K562 (cell line): ENCODE measurements around the gene ZNF736. TPM values are rescaled to one million over a fixed set of nuclear protein-coding genes. Genes with fewer than 3 reads are reported as not detected.
"Not testable (repeated sequence)": the region's sequence is repeated elsewhere in the genome, so short reads cannot be mapped to it uniquely, and the experiment has no call there.

Experiments
- ATAC-seq: fragments of 200-7000 bp; cut with Tn5 transposase; 3 replicates; pipeline ENCODE4 v1.9.1; 2020; ENCODE audit warnings: moderate library complexity
- BruUV-seq: library from RNA; stranded (reverse); fragments of 400-500 nt; replicated peaks from 2 replicates; lab custom pipeline; 2021; lab: Mats Ljungman, UMichigan
- CTCF ChIA-PET: fragments of 300-600 bp; formaldehyde crosslinking; extraction: SDS; loops from one replicate; lab custom pipeline; 2021; ENCODE audit warnings: low intra/inter-chr PET ratio; lab: Yijun Ruan, JAX
- POLR2A ChIA-PET: fragments of 300-600, 350-650 bp; sonication (Branson Sonifier 250); formaldehyde crosslinking; extraction: SDS; loops from one replicate; lab custom pipeline; 2021; ENCODE audit warnings: antibody characterized with exemption, inconsistent platforms; lab: Yijun Ruan, JAX
- DNase-seq, 4 experiments: peaks; one replicate each; pipeline versions ENCODE4 v3.0.0 to v3.0.0-alpha.2; 2011 to 2018; ENCODE audit warnings: low spot score in 3 of 4, mixed read lengths in 3 of 4; ENCODE audit errors: extremely low read depth in 1 of 4
- FAIRE-seq: peaks from 2 replicates; lab custom pipeline; 2011; peaks lifted over from hg19 to GRCh38; lab: Jason Lieb, UNC
- H2AFZ ChIP-seq: 2 replicates; pipeline ENCODE4 v1.6.0; 2011; ENCODE audit warnings: low read depth, low read length, control low read depth, inconsistent platforms
- H3K27ac ChIP-seq: fragments of 200-600 bp; 3 replicates; pipeline ENCODE4 v1.8.0; 2011; ENCODE audit warnings: low read depth, mild to moderate bottlenecking, control low read depth, inconsistent platforms, low read length, moderate library complexity, mixed read lengths; ENCODE audit errors: extremely low read depth
- H3K27me3 ChIP-seq, 2 experiments: fragments of 300-600 bp in 1 of 2; 2 replicates in 1 of 2; 3 replicates in 1 of 2; pipeline versions ENCODE4 v1.6.0 to v1.8.0; 2011; ENCODE audit warnings: inconsistent platforms in 2 of 2, low read length in 2 of 2, mild to moderate bottlenecking in 1 of 2, mixed read lengths in 1 of 2, moderate library complexity in 1 of 2; ENCODE audit not compliant: control insufficient read depth in 2 of 2, insufficient read depth in 2 of 2
- H3K36me3 ChIP-seq: fragments of 300-600 bp; 3 replicates; pipeline ENCODE4 v1.8.0; 2011; ENCODE audit warnings: mild to moderate bottlenecking, low read length, inconsistent platforms; ENCODE audit not compliant: control insufficient read depth, insufficient read depth
- H3K4me1 ChIP-seq, 2 experiments: fragments of 200-600 bp in 1 of 2; replicated peaks in 1 of 2; 2 replicates in 1 of 2; 3 replicates in 1 of 2; pipeline versions ENCODE4 v1.5.1 to v1.8.0; 2011; ENCODE audit warnings: inconsistent platforms in 2 of 2, low read length in 2 of 2, mild to moderate bottlenecking in 1 of 2, mixed read lengths in 1 of 2, moderate library complexity in 1 of 2; ENCODE audit not compliant: control insufficient read depth in 2 of 2, insufficient read depth in 2 of 2
- H3K4me2 ChIP-seq: 2 replicates; pipeline ENCODE4 v1.6.1; 2011; ENCODE audit warnings: low read length, control low read depth, inconsistent platforms, mixed read lengths; ENCODE audit not compliant: insufficient read depth
- H3K4me3 ChIP-seq: fragments of 200-600 bp; sonication (generic), shearing (Covaris generic); 2 replicates; pipeline ENCODE4 v1.5.1; 2016; ENCODE audit warnings: control low read depth, inconsistent platforms
- H3K79me2 ChIP-seq: fragments of 200-600 bp; 3 replicates; pipeline ENCODE4 v1.8.0; 2011; ENCODE audit warnings: low read length, inconsistent platforms; ENCODE audit not compliant: control insufficient read depth, insufficient read depth
- H3K9ac ChIP-seq, 2 experiments: 2 replicates each; pipeline versions ENCODE4 v1.6.0 to v1.6.1; 2011; ENCODE audit warnings: low read depth in 2 of 2, low read length in 2 of 2, control low read depth in 1 of 2, inconsistent platforms in 1 of 2, mild to moderate bottlenecking in 1 of 2, mixed read lengths in 1 of 2; ENCODE audit not compliant: insufficient read depth in 1 of 2
- H3K9me1 ChIP-seq: one replicate; pipeline ENCODE4 v1.6.0; 2011; ENCODE audit warnings: inconsistent platforms, mild to moderate bottlenecking, low read length, moderate library complexity; ENCODE audit not compliant: control insufficient read depth, insufficient read depth
- H3K9me3 ChIP-seq: replicated peaks from 2 replicates; pipeline ENCODE4 v1.5.1; 2011; ENCODE audit warnings: low read depth, low read length, inconsistent platforms; ENCODE audit not compliant: control insufficient read depth, insufficient read depth
- H4K20me1 ChIP-seq: replicated peaks from 2 replicates; pipeline ENCODE4 v1.6.1; 2011; ENCODE audit warnings: low read length, inconsistent platforms, mixed read lengths; ENCODE audit not compliant: control insufficient read depth, insufficient read depth
- ZNF274 ChIP-seq: IDR thresholded peaks from 2 replicates; pipeline ENCODE4 v1.6.1; 2011; ENCODE audit warnings: low read depth, mild to moderate bottlenecking, low read length, moderate library complexity, borderline replicate concordance
- WGBS: fragments of 100-300 bp; shearing (Covaris generic); methylation state at CpG from one replicate; pipeline ENCODE4 v1.1.6; 2016; ENCODE audit warnings: low coverage, mixed read lengths; ENCODE audit not compliant: insufficient coverage; ENCODE audit errors: missing lambda C conversion rate; 5-methylcytosine and 5-hydroxymethylcytosine counted together
- in situ Hi-C: fragments of 300-500 bp; cut with MboI; formaldehyde crosslinking; loops from 4 replicates; pipeline ENCODE4 v1.15.0; 2018; ENCODE audit warnings: inconsistent platforms, mixed read lengths
- intact Hi-C: fragments of 100-400 bp; cut with micrococcal nuclease; formaldehyde crosslinking; loops from 2 replicates; pipeline ENCODE4 v1.14.2; 2022
- polyA plus RNA-seq, 8 experiments: library from polyadenylated mRNA; depleted of rRNA in 4 of 8; stranded (reverse) in 5 of 8; unstranded in 3 of 8; fragments of >200 nt; fragmentation: Nextera tagmentation in 2 of 8; fragmentation: Illumina TruSeq in 1 of 8; extraction: Ambion mirVana in 2 of 8; extraction: Trizol in 1 of 8; gene quantifications; 2 replicates each; pipeline versions ENCODE4 v1.2.1 to v1.2.3, GENCODE V29; 2011 to 2014; ENCODE audit warnings: inconsistent platforms in 1 of 8, missing spikeins in 1 of 8
- total RNA-seq, 7 experiments: library from RNA; depleted of rRNA in 6 of 7; stranded (reverse); fragments of >200 nt in 6 of 7; fragmentation: Illumina TruSeq in 2 of 7; extraction: Trizol in 2 of 7; gene quantifications; 2 replicates each; pipeline versions ENCODE4 v1.2.1 to v1.2.3, GENCODE V29; 2011 to 2021; ENCODE audit warnings: low replicate concordance in 1 of 7

Gene ZNF736
- total and polyA plus RNA-seq, 9 of the 15 experiments (the other 6 are each of a cell fraction or from before 2014, with no cell fraction given): 2.7 to 15.6 (median 7.6) TPM

GRCh38 chr7:64324166-64324565 lies 10.4 kb downstream of the ZNF736 start:
- H2AFZ ChIP-seq, BruUV-seq, FAIRE-seq, intact Hi-C loops, H3K4me2 ChIP-seq, DNase-seq, H3K9ac ChIP-seq, H3K27me3 ChIP-seq, in situ Hi-C loops, H3K36me3 ChIP-seq, H3K27ac ChIP-seq, ATAC-seq, CTCF ChIA-PET, H3K4me1 ChIP-seq, H3K9me1 ChIP-seq, H4K20me1 ChIP-seq, H3K4me3 ChIP-seq, H3K9me3 ChIP-seq: not testable (repeated sequence)
- H3K79me2 ChIP-seq: peaks cover 18% of the 10 kb centered on the region; the same call in 2 of the 3 replicates
- POLR2A ChIA-PET: interaction anchor here (0.6 to 1.4 kb wide), 3 partner anchors 10 to 121 kb away, joined by 3 to 11 read pairs (median 4); partner anchors contain the start of gene ZNF736
- WGBS: 15% methylated on average over 3 of the region's 3 CpGs

- H3K36me3 ChIP-seq, H3K27me3 ChIP-seq, DNase-seq, intact Hi-C loops, H3K4me1 ChIP-seq, CTCF ChIA-PET, BruUV-seq, H3K4me2 ChIP-seq, in situ Hi-C loops, H2AFZ ChIP-seq, H3K9ac ChIP-seq, POLR2A ChIA-PET, H4K20me1 ChIP-seq, H3K79me2 ChIP-seq, H3K9me3 ChIP-seq, ATAC-seq, H3K27ac ChIP-seq, H3K9me1 ChIP-seq, H3K4me3 ChIP-seq, FAIRE-seq: not testable (repeated sequence)
- peak; percentile 96 for TF ChIP-seq ZNF274
- WGBS: 19% methylated on average over 3 of the region's 3 CpGs
These were observed 35.0 kb downstream of the ZNF736 start for GRCh38 chr7:64348713-64349210.
